Stimulated activated naive CD4-positive, alpha-beta T cell treated with Interleukin-2 at 50 U/mL for 16 hours (primary cell): ENCODE measurements around the gene COX14.
"Not testable (repeated sequence)": the region's sequence is repeated elsewhere in the genome, so short reads cannot be mapped to it uniquely, and the experiment has no call there.

ENCODE experiments used
- DNase-seq: peaks from one replicate; lab custom pipeline; 2025; lab: John Stamatoyannopoulos, UW

COX14 gene

DNA sequence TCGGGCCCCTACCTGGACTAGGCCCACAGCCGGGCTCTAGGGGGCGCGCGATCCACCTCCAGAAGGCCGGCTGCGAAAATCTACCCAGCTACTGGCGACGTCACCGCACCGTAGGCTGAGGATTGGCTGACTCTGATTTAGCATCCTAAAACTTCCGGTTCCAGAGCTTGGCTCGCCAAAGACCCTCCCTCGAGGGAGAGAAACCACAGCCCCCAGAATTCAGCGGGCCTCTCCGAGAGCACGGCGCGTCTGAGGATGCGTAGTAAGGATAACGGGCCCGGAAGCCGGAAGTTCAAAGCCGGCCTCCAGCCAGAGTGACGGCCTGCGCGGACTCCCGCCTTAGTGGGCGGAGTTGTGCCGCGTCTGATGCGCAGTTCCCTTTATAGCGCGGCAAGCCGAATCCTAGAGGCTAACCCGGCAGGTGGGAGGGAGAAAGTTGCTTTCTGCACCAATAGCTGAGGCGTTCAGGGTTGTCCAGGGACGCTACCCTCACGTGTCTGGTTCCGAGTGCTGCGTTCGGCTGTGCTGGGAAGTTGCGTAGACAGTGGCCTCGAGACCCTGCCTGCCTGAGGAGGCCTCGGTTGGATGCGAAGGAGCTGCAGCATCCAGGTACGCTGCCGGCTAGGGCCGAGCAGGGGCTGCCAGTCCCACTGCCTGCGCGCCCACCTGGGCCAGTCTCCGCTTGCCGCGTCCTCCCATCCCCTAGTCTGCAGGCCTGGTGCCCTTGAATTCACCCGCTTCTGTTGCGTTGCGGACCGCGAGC is at the start of gene COX14:
Gene COX14 (plus strand): TSS at position 544 of the 763 bp plus-strand sequence. CDS start 7,808 bp downstream, outside the sequence.
- DNase-seq = peak; percentile 98

DNA sequence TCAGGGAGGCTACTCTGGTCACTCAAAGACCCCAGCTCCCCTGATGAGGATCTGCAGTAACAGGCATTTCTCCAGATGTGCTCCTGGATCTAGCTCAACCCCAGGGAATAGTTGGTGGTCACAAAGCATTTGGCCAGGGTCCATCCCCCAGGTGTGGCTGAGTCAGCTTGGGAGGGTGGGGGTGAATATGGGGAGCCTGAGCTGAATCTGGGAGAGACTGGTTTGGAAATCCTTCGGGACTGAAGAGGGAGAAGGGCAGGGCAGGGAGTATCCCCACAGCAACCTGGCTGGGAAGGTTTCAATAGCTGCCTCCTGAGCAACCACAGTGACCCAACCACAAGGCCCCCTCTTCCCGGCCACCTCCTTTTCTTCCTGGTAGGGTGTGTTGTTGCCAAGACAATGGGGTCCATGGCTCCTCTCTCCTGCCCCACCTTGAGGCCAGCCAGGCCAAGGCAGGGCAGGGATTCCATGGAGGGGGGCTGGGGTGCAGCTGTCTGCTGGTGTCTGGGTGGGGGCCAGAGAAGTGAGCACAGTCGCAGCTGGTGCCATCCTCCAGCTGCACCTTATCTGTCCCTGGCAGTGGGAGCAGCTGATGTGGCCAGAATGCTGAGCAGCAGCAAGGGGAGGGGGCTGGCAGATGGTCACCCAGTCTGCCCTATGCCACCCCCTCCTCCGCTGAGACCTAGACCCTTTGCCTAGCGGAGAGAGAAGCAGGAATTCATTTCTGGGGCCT is 49.1 kb upstream of the COX14 start:
- no peak for DNase-seq

DNA sequence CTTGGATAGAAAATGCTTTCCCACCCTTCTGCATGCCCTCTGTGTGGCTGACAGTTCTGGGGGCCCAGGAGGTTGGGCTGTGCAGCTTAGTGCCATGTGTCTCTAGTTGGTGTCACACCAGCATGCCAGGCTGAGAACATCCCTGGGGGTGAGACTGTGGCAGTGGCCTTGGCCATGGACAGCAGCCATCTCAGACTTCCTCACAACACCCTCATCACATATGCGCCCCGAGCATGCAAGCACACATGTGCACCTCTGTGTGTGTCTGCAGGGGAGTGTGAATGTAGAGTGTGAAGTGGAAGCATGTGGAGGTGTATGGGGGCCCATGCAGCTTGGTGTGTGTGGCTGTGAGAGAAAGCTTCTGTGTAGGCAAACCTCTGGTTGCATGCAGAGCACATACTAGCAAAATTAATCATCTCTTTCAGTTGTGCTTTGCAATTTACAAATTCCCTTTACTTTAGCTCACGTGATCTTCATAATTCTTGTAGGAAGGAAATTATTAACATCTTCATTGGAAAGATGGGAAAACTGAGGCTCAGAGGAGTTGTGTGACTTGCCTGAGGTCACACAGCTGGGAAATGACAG is 46.2 kb upstream of the COX14 start:
- no peak for DNase-seq

DNA sequence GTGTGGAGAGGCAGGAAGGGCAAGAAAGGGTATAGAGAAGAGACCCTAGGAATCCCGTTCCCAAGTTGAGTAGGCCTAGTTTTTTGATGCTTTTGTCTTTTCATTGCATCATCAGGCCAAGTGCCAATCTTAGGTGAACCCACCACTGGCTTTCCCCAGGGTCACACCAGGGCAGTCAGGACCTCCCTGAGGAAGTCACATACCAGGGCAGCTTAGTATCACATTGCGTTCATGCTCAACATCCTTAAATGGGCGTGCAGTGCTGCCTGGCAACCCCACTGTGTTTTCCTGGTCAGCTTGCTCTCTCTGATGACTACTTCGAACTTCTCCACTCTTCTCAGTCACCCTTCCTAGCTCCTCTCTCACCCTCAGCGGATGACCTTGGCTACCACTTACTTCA is 45.6 kb upstream of the COX14 start:
- DNase-seq = no peak

DNA sequence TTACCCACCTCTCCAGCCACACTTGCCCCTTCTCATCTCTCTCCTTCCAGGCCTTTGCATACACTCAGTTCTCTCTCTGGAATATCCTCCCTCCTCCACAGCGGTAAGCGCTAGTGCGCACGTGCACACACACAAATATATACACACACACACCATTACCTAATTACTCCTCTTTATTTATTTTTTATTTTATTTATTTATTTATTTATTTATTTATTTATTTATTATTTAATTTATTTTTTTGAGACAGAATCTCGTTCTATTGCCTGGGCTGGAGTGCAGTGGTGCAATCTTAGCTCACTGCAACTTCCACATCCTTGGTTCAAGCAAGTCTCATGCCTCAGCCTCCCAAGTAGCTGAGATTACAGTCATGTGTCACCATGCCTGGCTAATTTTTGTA is 43.0 kb upstream of the COX14 start:
- DNase-seq = no peak

DNA sequence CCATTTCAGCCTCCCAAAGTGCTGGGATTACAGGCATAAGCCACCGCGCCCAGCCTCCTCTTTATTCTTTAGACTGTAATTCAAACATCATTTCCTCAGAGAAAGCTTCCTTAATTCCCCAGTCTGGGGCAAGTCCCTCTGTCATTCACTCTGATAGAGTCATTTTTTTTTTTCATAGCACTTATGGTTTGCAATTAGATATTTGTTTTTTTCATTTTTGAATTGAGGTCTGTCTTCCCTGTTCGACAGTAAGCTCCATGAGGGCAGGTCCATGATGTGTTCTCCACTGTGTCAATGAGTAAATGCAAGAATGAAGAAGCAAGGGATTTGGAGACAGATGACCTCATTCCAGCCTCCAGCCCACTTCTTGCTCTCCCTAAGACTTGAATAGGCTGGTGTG is 42.5 kb upstream of the COX14 start:
- DNase-seq = no peak

DNA sequence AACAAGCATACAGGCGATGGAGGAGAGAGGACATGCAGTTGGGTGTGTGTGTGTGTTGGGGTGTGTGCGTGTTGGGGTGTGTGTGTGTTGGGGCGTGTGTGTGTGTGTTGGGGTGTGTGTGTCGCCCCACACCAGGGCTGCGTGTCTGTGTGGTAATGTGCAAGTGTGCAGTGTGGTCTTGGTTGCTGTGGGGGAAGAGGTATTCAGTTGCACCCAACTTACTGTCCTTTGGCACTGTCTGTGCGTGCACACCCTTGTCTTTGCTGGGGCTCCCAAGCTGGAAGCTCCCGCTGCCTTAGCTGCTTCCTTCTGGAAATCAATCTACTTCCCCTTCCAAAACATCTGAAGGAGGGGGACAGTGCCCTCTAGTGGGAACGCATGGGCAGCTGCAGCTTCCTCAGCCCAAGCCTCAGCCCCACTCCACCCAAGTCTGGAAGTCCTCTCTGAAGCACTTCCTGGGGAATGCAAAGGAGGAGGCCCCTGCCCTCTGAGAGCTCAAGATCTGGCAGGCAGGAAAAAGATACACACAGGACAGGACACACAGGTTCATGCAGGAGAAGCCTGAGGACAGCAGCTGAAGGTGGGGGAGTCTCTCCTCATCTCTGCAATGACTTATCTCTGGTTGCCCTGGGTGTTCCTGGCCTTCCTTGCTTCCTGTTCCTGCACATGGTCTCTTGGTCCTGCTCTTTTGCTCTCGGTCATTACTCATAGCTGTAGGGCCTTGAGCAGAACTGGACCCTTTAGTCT is 41.5 kb upstream of the COX14 start:
- peak; percentile 49 for DNase-seq

DNA sequence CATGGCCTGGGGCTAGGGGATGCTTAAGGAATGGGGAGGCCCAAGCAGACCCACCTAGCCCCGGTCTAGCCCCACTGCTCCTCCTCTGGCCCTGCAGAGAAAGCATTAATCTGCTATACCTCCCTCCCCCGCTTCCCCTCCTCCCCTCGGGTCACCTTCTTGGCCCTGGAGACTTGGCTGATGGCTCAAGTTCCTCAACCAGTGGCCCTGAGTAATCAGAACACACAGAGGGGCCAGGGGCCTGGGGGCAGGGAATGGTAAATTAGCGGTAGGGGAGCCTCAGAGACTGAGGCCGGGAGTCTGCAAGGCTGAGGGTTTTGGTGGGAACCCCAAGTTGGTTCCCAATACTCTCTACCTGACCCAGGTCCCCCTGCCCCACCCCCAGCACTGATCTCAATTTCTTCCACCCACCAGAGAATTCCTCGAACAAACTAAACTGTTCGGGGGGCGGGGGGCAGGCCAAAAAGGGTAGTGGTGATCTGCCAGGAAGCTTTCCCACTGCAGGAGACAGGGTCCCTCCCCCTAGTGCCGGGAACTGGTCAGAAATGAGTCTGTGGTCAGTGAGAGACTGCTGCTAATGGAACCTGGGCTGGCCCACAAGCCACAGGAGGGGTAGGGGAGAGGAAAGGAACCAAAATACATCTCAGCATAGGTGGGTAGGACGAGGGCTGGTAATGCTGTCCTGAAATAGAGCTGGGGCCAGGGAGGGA is 39.7 kb upstream of the COX14 start:
- no peak for DNase-seq

DNA sequence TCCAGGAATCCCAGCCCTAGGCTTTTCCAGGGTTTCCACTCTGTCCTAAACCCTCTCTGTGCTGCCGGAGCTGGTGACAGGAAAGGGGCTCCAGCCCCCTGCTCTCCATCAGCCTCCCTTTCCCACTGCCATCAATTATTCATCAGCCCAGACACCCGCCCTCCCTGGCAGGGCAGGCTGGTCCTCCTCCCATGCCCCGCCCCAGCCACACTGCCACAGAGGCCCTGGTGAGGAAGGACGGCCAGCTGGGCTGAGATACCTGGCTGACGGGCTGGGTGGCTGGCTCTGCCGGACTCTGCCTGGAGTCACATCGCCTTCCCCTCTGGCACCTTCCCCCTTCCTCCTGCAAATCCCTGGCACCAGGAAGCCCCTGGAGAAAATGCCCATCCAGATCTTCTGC is 38.8 kb upstream of the COX14 start:
- DNase-seq = no peak

DNA sequence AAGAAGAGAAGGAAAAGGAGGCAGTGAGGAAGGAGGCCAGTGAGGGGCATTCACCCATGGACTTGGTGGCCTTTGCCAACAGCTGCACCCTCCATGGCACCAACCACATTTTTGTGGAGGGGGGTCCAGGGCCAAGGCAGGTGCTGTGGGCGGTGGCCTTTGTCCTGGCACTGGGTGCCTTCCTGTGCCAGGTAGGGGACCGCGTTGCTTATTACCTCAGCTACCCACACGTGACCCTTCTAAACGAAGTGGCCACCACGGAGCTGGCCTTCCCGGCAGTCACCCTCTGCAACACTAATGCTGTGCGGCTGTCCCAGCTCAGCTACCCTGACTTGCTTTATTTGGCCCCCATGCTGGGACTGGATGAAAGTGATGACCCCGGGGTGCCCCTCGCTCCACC is 38.3 kb upstream of the COX14 start:
- DNase-seq = no peak

DNA sequence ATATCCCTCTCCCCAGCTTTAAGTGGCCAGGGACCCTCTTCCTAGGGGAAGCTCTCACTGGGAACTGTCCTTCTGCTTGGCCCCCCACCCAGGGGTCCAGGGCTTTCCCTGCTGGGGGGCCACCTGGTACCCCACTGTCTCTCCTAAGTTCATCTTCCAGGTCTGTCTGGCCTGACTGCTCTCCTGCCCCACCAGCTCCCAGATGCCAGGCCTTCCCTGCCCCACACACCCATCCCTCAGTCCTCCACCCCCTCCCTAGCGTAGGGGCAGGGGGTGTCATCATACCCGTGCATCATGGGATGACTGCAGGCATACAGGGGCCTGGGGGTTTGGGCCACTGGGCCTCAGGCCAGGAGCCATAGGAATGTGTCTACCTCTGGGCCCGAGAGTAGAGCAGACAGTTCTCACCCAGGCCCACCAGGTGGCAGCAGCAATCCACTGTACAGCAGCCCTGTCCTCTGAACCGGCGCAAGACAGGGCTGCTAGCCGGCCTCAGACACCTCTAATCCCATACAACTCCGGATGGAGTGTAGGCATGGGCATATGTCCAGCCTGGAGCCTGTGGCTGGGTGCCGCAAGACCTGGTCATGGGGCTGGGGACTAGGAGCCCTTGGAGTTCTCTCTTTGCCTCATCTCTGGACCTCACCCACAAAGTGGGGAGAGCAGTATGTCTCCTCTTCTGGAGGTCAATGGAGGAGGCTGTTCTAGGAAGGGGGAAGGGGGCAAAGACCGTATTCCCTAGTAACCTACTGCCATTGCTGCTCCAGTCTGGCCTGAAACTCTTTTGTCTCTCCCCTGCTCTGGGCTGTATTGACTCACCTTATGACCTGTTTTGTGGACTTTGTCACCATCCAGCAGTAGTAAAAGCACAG is 36.9 kb upstream of the COX14 start:
- peak; percentile 78 for DNase-seq

DNA sequence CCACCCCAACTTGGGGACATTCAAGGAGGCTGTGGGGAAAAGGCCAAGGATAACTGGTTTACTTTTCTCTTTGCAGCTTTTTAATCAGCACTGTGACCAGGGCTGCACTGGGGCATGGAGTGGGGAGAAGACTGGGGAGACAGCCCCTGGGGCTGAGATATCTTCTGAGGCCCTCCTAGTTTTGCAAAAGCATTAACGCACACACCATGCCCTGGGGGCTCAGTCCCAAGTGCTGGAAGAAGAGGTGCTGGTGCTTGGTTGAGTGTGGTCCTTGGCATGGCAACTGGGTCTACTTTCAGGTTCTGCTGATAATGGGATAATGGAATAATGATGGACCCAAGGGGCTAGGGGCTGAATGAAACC is 36.2 kb upstream of the COX14 start:
- DNase-seq = no peak

DNA sequence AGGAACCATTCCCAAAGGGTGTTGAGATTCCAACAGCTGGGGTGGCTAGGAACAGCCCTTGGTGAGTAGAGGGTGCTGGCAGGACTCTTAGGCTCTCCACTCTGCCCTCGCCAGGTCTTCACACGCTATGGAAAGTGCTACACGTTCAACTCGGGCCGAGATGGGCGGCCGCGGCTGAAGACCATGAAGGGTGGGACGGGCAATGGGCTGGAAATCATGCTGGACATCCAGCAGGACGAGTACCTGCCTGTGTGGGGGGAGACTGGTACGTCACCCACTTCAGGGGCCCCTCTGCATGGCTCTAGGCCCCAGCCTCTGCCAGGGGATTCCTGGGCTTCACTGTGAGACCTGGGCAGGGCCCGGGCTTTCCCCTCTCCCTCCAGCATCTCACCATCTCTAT is 34.9 kb upstream of the COX14 start:
- DNase-seq = no peak

DNA sequence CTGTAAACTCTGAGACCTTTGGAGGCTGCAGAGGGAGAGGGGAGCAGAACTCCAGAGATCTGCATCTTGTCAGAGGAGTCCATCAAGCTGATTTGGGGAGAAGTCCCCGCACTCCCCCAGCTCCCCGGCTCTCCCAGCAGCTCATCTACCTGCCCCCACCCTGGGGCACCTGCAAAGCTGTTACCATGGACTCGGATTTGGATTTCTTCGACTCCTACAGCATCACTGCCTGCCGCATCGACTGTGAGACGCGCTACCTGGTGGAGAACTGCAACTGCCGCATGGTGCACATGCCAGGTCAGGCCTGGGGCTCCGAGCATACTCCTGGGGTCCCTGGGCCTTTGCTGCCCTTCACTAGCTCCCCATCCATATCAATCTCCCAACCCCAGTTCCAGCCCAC is 33.8 kb upstream of the COX14 start:
- DNase-seq = no peak

DNA sequence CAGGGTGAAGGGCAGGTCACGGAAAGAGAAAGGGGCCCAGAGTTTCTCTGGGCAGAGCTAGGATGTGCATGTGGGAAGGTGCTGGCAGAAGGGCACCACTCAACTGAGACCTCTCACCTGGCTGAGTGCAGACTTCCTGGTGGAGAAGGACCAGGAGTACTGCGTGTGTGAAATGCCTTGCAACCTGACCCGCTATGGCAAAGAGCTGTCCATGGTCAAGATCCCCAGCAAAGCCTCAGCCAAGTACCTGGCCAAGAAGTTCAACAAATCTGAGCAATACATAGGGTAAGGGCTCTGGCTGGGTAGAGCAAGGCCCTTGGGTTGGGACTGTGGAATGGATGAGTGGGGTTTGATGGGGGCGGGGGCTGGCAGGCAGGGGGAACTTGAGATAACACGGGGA is 32.3 kb upstream of the COX14 start:
- no peak for DNase-seq

DNA sequence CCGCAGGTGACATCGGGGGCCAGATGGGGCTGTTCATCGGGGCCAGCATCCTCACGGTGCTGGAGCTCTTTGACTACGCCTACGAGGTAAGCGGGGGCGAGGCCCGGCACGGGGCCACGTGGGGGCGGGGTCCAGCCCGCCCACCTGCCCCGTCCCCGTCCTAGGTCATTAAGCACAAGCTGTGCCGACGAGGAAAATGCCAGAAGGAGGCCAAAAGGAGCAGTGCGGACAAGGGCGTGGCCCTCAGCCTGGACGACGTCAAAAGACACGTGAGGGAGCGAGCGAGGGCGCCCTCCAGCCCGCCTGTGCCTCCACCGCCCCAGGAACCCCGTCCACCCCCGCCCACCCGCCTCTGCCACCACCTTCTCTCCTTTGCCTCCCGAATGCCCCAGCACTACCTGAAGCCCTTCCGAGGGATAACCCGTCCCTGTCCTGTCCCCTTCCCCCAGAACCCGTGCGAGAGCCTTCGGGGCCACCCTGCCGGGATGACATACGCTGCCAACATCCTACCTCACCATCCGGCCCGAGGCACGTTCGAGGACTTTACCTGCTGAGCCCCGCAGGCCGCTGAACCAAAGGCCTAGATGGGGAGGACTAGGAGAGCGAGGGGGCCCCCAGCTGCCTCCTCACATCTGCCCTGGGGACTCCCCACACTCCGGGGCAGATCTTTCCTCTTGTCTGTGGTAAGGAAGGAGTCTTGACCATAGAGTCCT is 30.8 kb upstream of the COX14 start:
- DNase-seq = no peak

DNA sequence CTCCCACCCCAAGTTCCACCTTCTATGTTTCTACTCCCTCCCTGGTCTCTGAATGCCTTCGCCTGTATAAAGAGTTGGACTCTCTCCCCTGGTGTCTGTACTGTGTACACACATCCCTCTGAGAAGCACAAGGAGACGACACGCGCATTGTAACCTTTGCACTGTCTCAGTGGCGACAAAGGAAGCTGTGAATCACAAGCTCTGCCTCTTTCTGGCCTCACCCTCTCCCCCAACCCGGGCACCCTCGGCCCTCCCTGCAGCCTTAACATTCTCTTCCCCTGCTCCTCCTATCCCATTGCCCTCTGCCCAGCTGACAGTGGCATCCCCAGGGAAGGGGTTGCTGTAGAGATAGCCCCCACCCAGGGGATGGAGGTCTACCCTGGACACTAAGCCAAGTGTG is 29.4 kb upstream of the COX14 start:
- DNase-seq = no peak

DNA sequence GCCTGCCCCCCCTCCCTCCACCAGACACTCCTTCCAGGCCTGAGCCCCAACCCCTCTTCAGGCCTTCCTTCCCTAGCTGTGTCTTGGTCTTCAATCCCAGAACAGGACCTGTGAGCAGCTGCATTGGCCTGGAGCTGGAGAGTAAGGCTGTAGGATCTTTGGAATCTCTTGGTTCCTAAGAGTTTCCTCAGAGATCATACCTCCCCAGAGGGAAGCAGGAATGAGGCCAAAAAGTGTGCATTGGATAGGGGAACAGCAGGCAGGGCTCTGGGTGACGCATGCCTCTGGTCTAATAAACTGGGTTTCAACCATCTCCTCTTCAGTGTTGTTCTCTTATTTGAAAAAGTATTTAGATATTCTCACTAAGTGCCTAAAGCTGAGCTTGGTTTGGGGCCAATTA is 28.7 kb upstream of the COX14 start:
- no peak for DNase-seq

DNA sequence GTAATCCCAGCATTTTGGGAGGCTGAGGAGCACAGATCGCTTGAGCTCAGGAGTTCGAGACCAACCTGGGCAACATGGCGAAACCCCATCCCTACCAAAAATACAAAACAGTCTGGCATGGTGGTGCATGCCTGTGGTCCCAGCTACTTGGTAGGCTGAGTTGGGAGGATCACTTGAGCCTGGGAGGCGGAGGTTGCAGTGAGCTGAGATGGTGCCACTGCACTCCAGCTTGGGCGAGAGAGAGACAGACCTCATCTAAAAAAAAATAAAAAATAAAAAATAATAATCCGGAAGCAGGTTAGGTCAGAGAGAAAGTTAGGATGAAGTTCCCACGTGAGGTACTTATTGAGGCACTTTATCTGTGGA is 27.6 kb upstream of the COX14 start:
- DNase-seq = not testable (repeated sequence)
